ENCODE measurements around the gene MAGED1.
A peak's percentile ranks its signal among the peaks of the same experiment; 100 is the strongest.

The MAGED1 gene

GRCh38 chrX:51892921-51893745 lies at the start of gene MAGED1:
Gene MAGED1, plus strand, starts transcription at chrX:51893623. Its CDS starts 682 bp downstream, at chrX:51894305.
- DNase-seq = peak; percentile 82 to 86

- DNase-seq = no peak
Measured at GRCh38 chrX:51847463-51847862, 46.0 kb upstream of the MAGED1 start.

- DNase-seq = no peak
Measured at GRCh38 chrX:51851507-51852085, 41.8 kb upstream of the MAGED1 start.

- no peak for DNase-seq
Measured at GRCh38 chrX:51852096-51852495, 41.3 kb upstream of the MAGED1 start.

- DNase-seq = no peak
Measured at GRCh38 chrX:51852621-51853020, 40.8 kb upstream of the MAGED1 start.

GRCh38 chrX:51853251-51853650 lies 40.2 kb upstream of the MAGED1 start:
- DNase-seq = no peak

- no peak for DNase-seq
Measured at GRCh38 chrX:51855698-51856097, 37.7 kb upstream of the MAGED1 start.

GRCh38 chrX:51857159-51857733 lies 36.2 kb upstream of the MAGED1 start:
- no peak for DNase-seq

GRCh38 chrX:51860679-51861078 lies 32.7 kb upstream of the MAGED1 start:
- no peak for DNase-seq

GRCh38 chrX:51862920-51863319 lies 30.5 kb upstream of the MAGED1 start:
- no peak for DNase-seq

GRCh38 chrX:51866210-51866609 lies 27.2 kb upstream of the MAGED1 start:
- DNase-seq = no peak

- DNase-seq = no peak
Measured at GRCh38 chrX:51867626-51868025, 25.8 kb upstream of the MAGED1 start.

GRCh38 chrX:51870354-51870753 lies 23.1 kb upstream of the MAGED1 start:
- DNase-seq = no peak

- no peak for DNase-seq
Measured at GRCh38 chrX:51874123-51874522, 19.3 kb upstream of the MAGED1 start.

- DNase-seq = no peak
Measured at GRCh38 chrX:51876441-51876840, 17.0 kb upstream of the MAGED1 start.

GRCh38 chrX:51878056-51878455 lies 15.4 kb upstream of the MAGED1 start:
- DNase-seq = no peak

GRCh38 chrX:51889851-51890250 lies 3.6 kb upstream of the MAGED1 start:
- no peak for DNase-seq

- no peak for DNase-seq
Measured at GRCh38 chrX:51891245-51891644, 2.2 kb upstream of the MAGED1 start.

- DNase-seq = no peak
Measured at GRCh38 chrX:51891821-51892551, 1.4 kb upstream of the MAGED1 start.

- DNase-seq = peak; percentile 37 to 44
Measured at GRCh38 chrX:51893931-51894696, 691 bp downstream of the MAGED1 start.

- DNase-seq = peak in 1 of 2 experiments; percentile 29
Measured at GRCh38 chrX:51894697-51895336, 1.4 kb downstream of the MAGED1 start.

GRCh38 chrX:51896626-51897025 lies 3.2 kb downstream of the MAGED1 start:
- no peak for DNase-seq

Data from activated T-cell treated with anti-CD3 and anti-CD28 coated beads, Interleukin-2, amount 50 U/mL, for 48 hours (primary cell).